Neural cell (in vitro differentiated cells): Measurements from ENCODE around the gene OR1M1. TPM values are rescaled to one million over a fixed set of nuclear protein-coding genes. Genes with fewer than 3 reads are reported as not detected.

Source experiments
- H2AFZ ChIP-seq: fragments of 200-600, 300-800 bp; sonication (generic), shearing (Covaris generic); 2 replicates; pipeline ENCODE4 v1.6.0; 2014; ENCODE audit warnings: low read depth, mild to moderate bottlenecking, antibody characterized with exemption, low read length, moderate library complexity
- H3F3A ChIP-seq: fragments of 200-600 bp; shearing (Covaris generic); 2 replicates; pipeline ENCODE4 v1.6.1; 2016; ENCODE audit warnings: mild to moderate bottlenecking, moderate library complexity, mixed read lengths, antibody characterized with exemption, low read length; ENCODE audit not compliant: insufficient read depth, poor library complexity, severe bottlenecking
- H3K27ac ChIP-seq: fragments of 200-600, 300-800 bp; sonication (generic), shearing (Covaris generic); 2 replicates; pipeline ENCODE4 v1.5.1; 2014; ENCODE audit warnings: mild to moderate bottlenecking, low read length, moderate library complexity
- H3K27me3 ChIP-seq: fragments of 300-800, 200-600 bp; sonication (generic), shearing (Covaris generic); 2 replicates; pipeline ENCODE4 v1.6.0; 2014; ENCODE audit warnings: mild to moderate bottlenecking, low read depth, low read length, moderate library complexity; ENCODE audit not compliant: insufficient read depth
- H3K36me3 ChIP-seq: fragments of 300-800, 200-600 bp; sonication (generic), shearing (Covaris generic); 2 replicates; pipeline ENCODE4 v1.5.1; 2014; ENCODE audit warnings: mild to moderate bottlenecking, antibody characterized with exemption, low read length, moderate library complexity; ENCODE audit not compliant: insufficient read depth
- H3K4me2 ChIP-seq: fragments of 300-800, 200-600 bp; sonication (generic), shearing (Covaris generic); 2 replicates; pipeline ENCODE4 v1.6.0; 2014; ENCODE audit warnings: mild to moderate bottlenecking, low read length
- H3K4me3 ChIP-seq: fragments of 300-800, 200-600 bp; sonication (generic), shearing (Covaris generic); 2 replicates; pipeline ENCODE4 v1.5.1; 2014; ENCODE audit warnings: mild to moderate bottlenecking, low read length, moderate library complexity
- H3K79me2 ChIP-seq: fragments of 200-600 bp; shearing (Covaris generic); replicated peaks from 2 replicates; pipeline ENCODE4 v1.6.0; 2014; ENCODE audit warnings: mild to moderate bottlenecking, low read length, moderate library complexity; ENCODE audit not compliant: insufficient read depth
- H3K9ac ChIP-seq: fragments of 300-800, 200-600 bp; sonication (generic), shearing (Covaris generic); 2 replicates; pipeline ENCODE4 v1.6.1; 2016; ENCODE audit warnings: mild to moderate bottlenecking, low read length, mixed read lengths
- H3K9me2 ChIP-seq: fragments of 200-600 bp; shearing (Covaris generic); 2 replicates; pipeline ENCODE4 v1.6.1; 2016; ENCODE audit warnings: mild to moderate bottlenecking, low read length, mixed read lengths; ENCODE audit not compliant: insufficient read depth
- H3K9me3 ChIP-seq: fragments of 200-600, 300-800 bp; sonication (generic), shearing (Covaris generic); 2 replicates; pipeline ENCODE4 v1.6.1; 2016; ENCODE audit warnings: mild to moderate bottlenecking, mixed run types, low read length, moderate library complexity, mixed read lengths
- H4K20me1 ChIP-seq: fragments of 200-600 bp; shearing (Covaris generic); 2 replicates; pipeline ENCODE4 v1.6.1; 2016; ENCODE audit warnings: mild to moderate bottlenecking, mixed run types; ENCODE audit not compliant: insufficient read depth
- EP300 ChIP-seq: fragments of 450-650 bp; conservative IDR thresholded peaks from 2 replicates; pipeline ENCODE4 v1.6.1; 2014; ENCODE audit warnings: antibody characterized with exemption, mild to moderate bottlenecking, moderate library complexity; ENCODE audit not compliant: poor library complexity, severe bottlenecking
- EZH2 ChIP-seq: fragments of 200-600, 300-800 bp; shearing (Covaris generic), sonication (generic); IDR thresholded peaks from 2 replicates; pipeline ENCODE4 v1.6.1; 2014; ENCODE audit warnings: antibody characterized with exemption, low read length, borderline replicate concordance, mild to moderate bottlenecking; ENCODE audit not compliant: insufficient read depth, poor library complexity, severe bottlenecking
- MXI1 ChIP-seq: fragments of 450-650 bp; conservative IDR thresholded peaks from 2 replicates; pipeline ENCODE4 v1.6.1; 2014; ENCODE audit warnings: antibody characterized with exemption, mild to moderate bottlenecking; ENCODE audit not compliant: poor library complexity, severe bottlenecking
- POLR2AphosphoS5 ChIP-seq: IDR thresholded peaks from 2 replicates; pipeline ENCODE4 v1.6.1; 2012
- RAD21 ChIP-seq: fragments of 450-650 bp; conservative IDR thresholded peaks from 2 replicates; pipeline ENCODE4 v1.6.1; 2014; ENCODE audit warnings: antibody characterized with exemption, mild to moderate bottlenecking, moderate library complexity
- REST ChIP-seq: IDR thresholded peaks from 2 replicates; pipeline ENCODE4 v1.6.1; 2012; ENCODE audit warnings: borderline replicate concordance
- SMC3 ChIP-seq: fragments of 450-650 bp; conservative IDR thresholded peaks from 2 replicates; pipeline ENCODE4 v1.6.1; 2014; ENCODE audit warnings: antibody characterized with exemption, mild to moderate bottlenecking, moderate library complexity; ENCODE audit not compliant: poor library complexity
- TAF1 ChIP-seq: IDR thresholded peaks from 2 replicates; pipeline ENCODE4 v1.6.1; 2012; ENCODE audit warnings: low read depth
- polyA plus RNA-seq: library from polyadenylated mRNA; depleted of rRNA; stranded (reverse); fragments of >200 nt; gene quantifications from 2 replicates; pipeline ENCODE4 v1.2.3, GENCODE V29; 2014
- TF ChIP-seq, protein P1 (sequence below): fragments of 450-650 bp; IDR thresholded peaks from 2 replicates; pipeline ENCODE4 v1.5.1; 2014; ENCODE audit warnings: antibody characterized with exemption, mild to moderate bottlenecking, moderate library complexity; ENCODE audit not compliant: poor library complexity, severe bottlenecking

OR1M1 gene
- polyA plus RNA-seq, 1 donor from 2014 or later, result not detected

- H3F3A ChIP-seq, result no peaks in the 10 kb centered on the region
- no peak overlapping the region for H3K4me3 ChIP-seq
- H2AFZ ChIP-seq, result no peak overlapping the region
- no peaks in the 10 kb centered on the region for H3K27me3 ChIP-seq
- no peaks in the 10 kb centered on the region for H3K9me3 ChIP-seq
- no peak overlapping the region for H3K4me2 ChIP-seq
- H3K27ac ChIP-seq, result no peak overlapping the region
- no peaks in the 10 kb centered on the region for H3K9me2 ChIP-seq
- no peak overlapping the region for H3K9ac ChIP-seq
- TF ChIP-seq, protein P1, sequence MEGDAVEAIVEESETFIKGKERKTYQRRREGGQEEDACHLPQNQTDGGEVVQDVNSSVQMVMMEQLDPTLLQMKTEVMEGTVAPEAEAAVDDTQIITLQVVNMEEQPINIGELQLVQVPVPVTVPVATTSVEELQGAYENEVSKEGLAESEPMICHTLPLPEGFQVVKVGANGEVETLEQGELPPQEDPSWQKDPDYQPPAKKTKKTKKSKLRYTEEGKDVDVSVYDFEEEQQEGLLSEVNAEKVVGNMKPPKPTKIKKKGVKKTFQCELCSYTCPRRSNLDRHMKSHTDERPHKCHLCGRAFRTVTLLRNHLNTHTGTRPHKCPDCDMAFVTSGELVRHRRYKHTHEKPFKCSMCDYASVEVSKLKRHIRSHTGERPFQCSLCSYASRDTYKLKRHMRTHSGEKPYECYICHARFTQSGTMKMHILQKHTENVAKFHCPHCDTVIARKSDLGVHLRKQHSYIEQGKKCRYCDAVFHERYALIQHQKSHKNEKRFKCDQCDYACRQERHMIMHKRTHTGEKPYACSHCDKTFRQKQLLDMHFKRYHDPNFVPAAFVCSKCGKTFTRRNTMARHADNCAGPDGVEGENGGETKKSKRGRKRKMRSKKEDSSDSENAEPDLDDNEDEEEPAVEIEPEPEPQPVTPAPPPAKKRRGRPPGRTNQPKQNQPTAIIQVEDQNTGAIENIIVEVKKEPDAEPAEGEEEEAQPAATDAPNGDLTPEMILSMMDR, result no peak
- TF ChIP-seq REST (no peak), EZH2 (no peak), RAD21 (no peak), EP300 (no peak), POLR2AphosphoS5 (no peak), TAF1 (no peak), SMC3 (no peak), MXI1 (no peak)
- H3K79me2 ChIP-seq, result no peaks in the 10 kb centered on the region
- no peaks in the 10 kb centered on the region for H3K36me3 ChIP-seq
- no peaks in the 10 kb centered on the region for H4K20me1 ChIP-seq
Measured at GRCh38 chr19:9116547-9116946, 29.7 kb downstream of the OR1M1 start.

GRCh38 chr19:9126900-9127405 lies 40.1 kb downstream of the OR1M1 start, which contains the start of gene OR7G3:
OR7G3 (minus strand) TSS chr19:9126950; CDS start chr19:9126950, 0 bp downstream.
- Histone ChIP-seq H3K4me2 (no peak within 1 kb of the TSS), H3K27ac (no peak within 1 kb of the TSS), H3K4me3 (no peak within 1 kb of the TSS), H2AFZ (no peak within 1 kb of the TSS), H3K79me2 (no peaks in the 10 kb centered on the region), H3F3A (no peaks in the 10 kb centered on the region), H4K20me1 (no peaks in the 10 kb centered on the region), H3K9ac (no peak within 1 kb of the TSS), H3K9me2 (no peaks in the 10 kb centered on the region), H3K36me3 (no peaks in the 10 kb centered on the region), H3K27me3 (no peaks in the 10 kb centered on the region), H3K9me3 (no peaks in the 10 kb centered on the region)
- no peak for TF ChIP-seq MXI1
- TF ChIP-seq EP300, result no peak
- TF ChIP-seq EZH2, result no peak
- TF ChIP-seq, protein P1, result no peak
- no peak for TF ChIP-seq REST
- no peak for TF ChIP-seq SMC3
- no peak for TF ChIP-seq TAF1
- no peak for TF ChIP-seq POLR2AphosphoS5
- no peak for TF ChIP-seq RAD21
